ENCODE measurements around the gene ST8SIA1. TPM values are rescaled to one million over a fixed set of nuclear protein-coding genes. Genes with fewer than 3 reads are reported as not detected.
"Not testable (repeated sequence)": the region's sequence is repeated elsewhere in the genome, so short reads cannot be mapped to it uniquely, and the experiment has no call there.

The ST8SIA1 gene, protein sequence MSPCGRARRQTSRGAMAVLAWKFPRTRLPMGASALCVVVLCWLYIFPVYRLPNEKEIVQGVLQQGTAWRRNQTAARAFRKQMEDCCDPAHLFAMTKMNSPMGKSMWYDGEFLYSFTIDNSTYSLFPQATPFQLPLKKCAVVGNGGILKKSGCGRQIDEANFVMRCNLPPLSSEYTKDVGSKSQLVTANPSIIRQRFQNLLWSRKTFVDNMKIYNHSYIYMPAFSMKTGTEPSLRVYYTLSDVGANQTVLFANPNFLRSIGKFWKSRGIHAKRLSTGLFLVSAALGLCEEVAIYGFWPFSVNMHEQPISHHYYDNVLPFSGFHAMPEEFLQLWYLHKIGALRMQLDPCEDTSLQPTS
- total RNA-seq = under 1 TPM in 3 of 6 experiments, not detected in 3; 0.16 to 0.37 (median 0.35) TPM
- long read RNA-seq = 0 reads

DNA sequence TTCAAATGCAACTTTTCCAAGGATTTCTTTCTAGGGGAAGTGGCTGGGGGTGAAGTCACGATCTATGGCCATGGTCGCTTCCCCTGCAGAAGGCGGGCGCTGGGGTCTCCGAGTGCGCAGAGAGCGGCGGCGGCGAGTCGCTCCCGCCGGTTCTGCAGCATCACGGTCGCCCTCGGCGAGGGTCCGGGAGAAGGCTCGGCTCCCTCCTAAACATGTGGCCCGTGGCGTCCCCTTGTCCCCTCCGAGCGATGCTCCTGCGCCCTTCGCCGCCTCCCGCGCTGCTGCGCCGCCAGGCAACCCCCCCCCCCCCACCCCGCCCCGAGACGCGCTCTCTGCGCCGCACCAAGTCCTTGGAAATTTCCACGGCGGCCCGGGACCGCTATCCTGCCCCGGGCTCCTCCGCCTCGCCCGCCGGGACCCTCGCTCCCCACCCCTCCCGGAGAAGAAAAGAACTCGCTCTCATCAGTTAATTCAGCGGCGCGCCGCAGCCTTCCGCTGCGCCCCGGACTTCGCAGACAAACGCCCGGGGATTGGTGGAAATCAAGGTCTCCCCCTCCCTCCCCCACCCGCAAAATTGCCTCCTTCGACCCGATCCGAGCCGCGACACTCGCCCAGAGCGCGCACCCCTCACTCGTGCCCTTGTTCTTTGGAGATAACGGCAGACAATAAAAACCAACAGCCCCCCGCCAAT, at the start of gene ST8SIA1:
Gene ST8SIA1 (minus strand): TSS at position 298 of the 691 bp plus-strand sequence. CDS start 475 bp downstream, outside the sequence.
- Histone ChIP-seq H3K9me3 (no peaks in the 10 kb centered on the region), H3K36me3 (no peaks in the 10 kb centered on the region), H3K27ac (no peak within 1 kb of the TSS), H3K27me3 (no peaks in the 10 kb centered on the region), H3K4me3 (peak within 1 kb of the TSS; percentile 42 to 47 (median 42)), H3K4me1 (peaks cover 0 to 11% (median 0%) of the 10 kb centered on the region in 4 donors)
- no peak for DNase-seq
- intact Hi-C loops (cut with DNase I) = loop anchor here in 1 of 2 donors (10.0 kb wide), 1 partner anchor 210 kb away; no protein-coding TSS in a partner anchor
- 3% methylated on average over 20 of the region's 70 CpGs for WGBS (ENCODE audit: insufficient coverage, low coverage, low lambda C conversion rate, missing lambda C conversion rate)
- TF ChIP-seq, protein P1, sequence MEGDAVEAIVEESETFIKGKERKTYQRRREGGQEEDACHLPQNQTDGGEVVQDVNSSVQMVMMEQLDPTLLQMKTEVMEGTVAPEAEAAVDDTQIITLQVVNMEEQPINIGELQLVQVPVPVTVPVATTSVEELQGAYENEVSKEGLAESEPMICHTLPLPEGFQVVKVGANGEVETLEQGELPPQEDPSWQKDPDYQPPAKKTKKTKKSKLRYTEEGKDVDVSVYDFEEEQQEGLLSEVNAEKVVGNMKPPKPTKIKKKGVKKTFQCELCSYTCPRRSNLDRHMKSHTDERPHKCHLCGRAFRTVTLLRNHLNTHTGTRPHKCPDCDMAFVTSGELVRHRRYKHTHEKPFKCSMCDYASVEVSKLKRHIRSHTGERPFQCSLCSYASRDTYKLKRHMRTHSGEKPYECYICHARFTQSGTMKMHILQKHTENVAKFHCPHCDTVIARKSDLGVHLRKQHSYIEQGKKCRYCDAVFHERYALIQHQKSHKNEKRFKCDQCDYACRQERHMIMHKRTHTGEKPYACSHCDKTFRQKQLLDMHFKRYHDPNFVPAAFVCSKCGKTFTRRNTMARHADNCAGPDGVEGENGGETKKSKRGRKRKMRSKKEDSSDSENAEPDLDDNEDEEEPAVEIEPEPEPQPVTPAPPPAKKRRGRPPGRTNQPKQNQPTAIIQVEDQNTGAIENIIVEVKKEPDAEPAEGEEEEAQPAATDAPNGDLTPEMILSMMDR (IDR thresholded peaks at IDR 0.05) = no peak
- no peak for TF ChIP-seq POLR2A (IDR thresholded peaks at IDR 0.05)
- peak in 2 of 4 donors; percentile 7 to 39 for ATAC-seq

DNA sequence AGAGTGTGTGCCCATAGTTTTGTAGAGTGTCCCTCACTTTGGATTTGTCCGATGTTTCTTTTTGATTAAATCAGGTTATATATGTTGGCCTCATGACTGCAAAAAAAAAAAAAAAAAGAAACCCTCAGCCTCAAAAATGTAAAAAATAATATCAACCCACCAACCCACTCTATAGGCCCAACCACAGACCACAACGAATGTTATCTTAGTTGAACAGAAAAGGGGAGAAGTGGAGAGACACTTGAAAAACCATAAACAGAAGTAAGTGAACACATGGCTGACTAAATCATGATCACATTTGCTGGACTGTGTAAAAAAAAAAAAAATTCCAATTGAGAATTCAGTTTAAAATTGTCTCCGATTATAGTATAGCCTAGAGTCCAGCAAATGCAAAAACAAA, 45.5 kb upstream of the ST8SIA1 start:
- TF ChIP-seq, protein P1 (IDR thresholded peaks at IDR 0.05) = no peak
- TF ChIP-seq POLR2A (IDR thresholded peaks at IDR 0.05) = no peak
- WGBS (ENCODE audit: insufficient coverage, low coverage, low lambda C conversion rate, missing lambda C conversion rate) = 34% methylated on average over 3 of the region's 3 CpGs
- no peaks in the 10 kb centered on the region for H3K9me3 ChIP-seq
- no peak for ATAC-seq
- no peaks in the 10 kb centered on the region for H3K4me1 ChIP-seq
- no peaks in the 10 kb centered on the region for H3K27me3 ChIP-seq
- H3K27ac ChIP-seq = no peak overlapping the region
- no peaks in the 10 kb centered on the region for H3K36me3 ChIP-seq
- intact Hi-C loops (cut with DNase I) = no loop called here
- no peak for DNase-seq
- H3K4me3 ChIP-seq = no peak overlapping the region

DNA sequence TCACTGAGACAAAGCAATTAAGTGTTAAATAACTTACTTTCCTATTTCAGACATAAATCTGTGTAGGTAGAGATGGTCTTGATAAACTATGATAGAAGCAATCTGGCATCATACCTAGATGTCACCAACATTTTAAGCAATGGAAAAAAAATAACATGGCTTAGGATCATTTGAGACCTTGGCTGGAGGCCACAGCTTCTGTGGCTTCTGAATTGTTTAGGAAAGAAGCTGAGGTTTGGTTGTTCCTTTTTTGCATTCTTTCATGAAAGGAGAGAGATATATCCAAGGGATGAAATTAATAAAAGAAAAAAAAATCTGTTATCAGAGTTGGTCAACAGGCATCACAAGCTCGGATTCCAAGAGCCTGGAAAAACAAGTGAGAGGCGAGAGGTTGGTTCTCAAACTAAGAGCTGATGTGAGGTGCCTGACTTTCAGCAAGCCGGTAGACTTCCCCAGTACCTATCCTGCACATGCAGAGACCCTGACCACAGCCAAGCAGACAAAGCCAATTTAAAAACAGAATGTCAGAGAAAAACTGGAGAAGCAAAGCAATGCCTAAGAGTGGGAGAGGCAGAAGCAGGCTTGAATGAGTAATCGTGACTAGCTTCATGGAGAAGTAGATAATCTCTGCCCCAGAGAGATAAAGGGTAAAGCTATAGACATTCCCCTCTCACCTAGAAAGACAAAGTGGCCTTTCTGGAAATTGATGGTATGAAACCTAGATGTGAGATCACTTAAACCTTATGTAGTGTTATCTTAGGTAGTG, 43.4 kb upstream of the ST8SIA1 start:
- no peaks in the 10 kb centered on the region for H3K4me1 ChIP-seq
- TF ChIP-seq, protein P1 (IDR thresholded peaks at IDR 0.05) = no peak
- TF ChIP-seq POLR2A (IDR thresholded peaks at IDR 0.05) = no peak
- no peaks in the 10 kb centered on the region for H3K36me3 ChIP-seq
- intact Hi-C loops (cut with DNase I) = no loop called here
- ATAC-seq (no peak), DNase-seq (no peak)
- no peaks in the 10 kb centered on the region for H3K9me3 ChIP-seq
- H3K27me3 ChIP-seq = no peaks in the 10 kb centered on the region
- WGBS (ENCODE audit: insufficient coverage, low coverage, low lambda C conversion rate, missing lambda C conversion rate) = 38% methylated on average over 4 of the region's 4 CpGs
- H3K27ac ChIP-seq = no peak overlapping the region
- no peak overlapping the region for H3K4me3 ChIP-seq

DNA sequence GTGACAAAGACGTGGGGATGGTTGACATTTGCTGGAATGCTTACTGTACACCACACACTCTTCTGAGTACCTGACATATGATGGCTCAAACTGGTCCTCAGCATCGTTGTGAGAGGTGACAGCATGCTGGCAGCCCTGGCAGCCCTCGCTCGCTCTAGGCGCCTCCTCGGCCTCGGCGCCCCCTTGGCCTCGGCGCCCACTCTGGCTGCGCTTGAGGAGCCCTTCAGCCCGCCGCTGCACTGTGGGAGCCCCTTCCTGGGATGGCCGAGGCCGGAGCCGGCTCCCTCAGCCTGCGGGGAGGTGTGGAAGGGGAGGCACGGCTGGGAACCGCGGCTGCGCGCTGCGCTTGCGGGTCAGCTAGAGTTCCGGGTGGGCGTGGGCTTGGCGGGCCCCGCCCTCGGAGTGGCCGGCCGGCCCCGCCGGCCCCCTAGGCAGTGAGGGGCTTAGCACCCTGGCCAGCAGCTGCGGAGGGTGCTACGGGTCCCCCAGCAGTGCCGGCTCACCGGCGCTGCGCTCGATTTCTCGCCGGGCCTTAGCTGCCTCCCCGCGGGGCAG, 42.2 kb upstream of the ST8SIA1 start:
- H3K27me3 ChIP-seq; H3K9me3 ChIP-seq; H3K4me3 ChIP-seq; intact Hi-C loops (cut with DNase I); H3K4me1 ChIP-seq; H3K27ac ChIP-seq; ATAC-seq; DNase-seq; H3K36me3 ChIP-seq: not testable (repeated sequence)
- WGBS (ENCODE audit: insufficient coverage, low coverage, low lambda C conversion rate, missing lambda C conversion rate) = 95% methylated on average over 11 of the region's 44 CpGs

Data from right lobe of liver (tissue), 6 donors.